HepG2 (cell line): ENCODE data around the gene FAM168A.

Experiments used
- BHLHE40 ChIP-seq: IDR thresholded peaks from 2 replicates; pipeline ENCODE4 v1.6.1; 2011; ENCODE audit warnings: low read length, improper control_type of control experiment
- CTCF ChIP-seq: sonication (generic); formaldehyde crosslinking; IDR thresholded peaks from 2 replicates; pipeline ENCODE4 v1.5.0; 2020; ENCODE audit warnings: mild to moderate bottlenecking, missing genetic modification reagents, moderate library complexity
- GZF1 ChIP-seq: sonication (generic); formaldehyde crosslinking; IDR thresholded peaks from 2 replicates; pipeline ENCODE4 v1.5.1; 2020; ENCODE audit warnings: mild to moderate bottlenecking, missing genetic modification reagents
- MAF1 ChIP-seq: sonication (generic); formaldehyde crosslinking; IDR thresholded peaks from 2 replicates; pipeline ENCODE4 v1.5.0; 2020; ENCODE audit warnings: missing genetic modification reagents, borderline replicate concordance
- PAF1 ChIP-seq: IDR thresholded peaks from 2 replicates; pipeline ENCODE4 v1.6.1; 2016; ENCODE audit warnings: missing genetic modification reagents, missing compliant biosample characterization
- SRSF4 ChIP-seq: fragments of 200-400 bp; formaldehyde crosslinking; IDR thresholded peaks from one replicate; pipeline ENCODE4 v1.6.1; 2018; ENCODE audit warnings: mild to moderate bottlenecking, low read depth, low read length, moderate library complexity; ENCODE audit not compliant: poor library complexity, severe bottlenecking
- TGIF2 ChIP-seq: IDR thresholded peaks from 2 replicates; pipeline ENCODE4 v1.6.1; 2016; ENCODE audit warnings: control low read depth, missing compliant biosample characterization
- ZNF652 ChIP-seq: IDR thresholded peaks from 2 replicates; pipeline ENCODE4 v1.6.1; 2016; ENCODE audit warnings: low read depth, borderline replicate concordance
- TF ChIP-seq, protein P1 (sequence below): IDR thresholded peaks from 2 replicates; pipeline ENCODE4 v1.6.1; 2016; ENCODE audit warnings: low read depth

GRCh38 chr11:73361953-73362776 is 235.7 kb downstream of the FAM168A start:
- TF ChIP-seq MAF1 (CRISPR knock-in tag) (no peak), CTCF (CRISPR knock-in tag) (no peak), TGIF2 (CRISPR knock-in tag) (no peak), BHLHE40 (no peak), SRSF4 (no peak), PAF1 (CRISPR knock-in tag) (no peak), ZNF652 (no peak), GZF1 (no peak)
- TF ChIP-seq, protein P1, sequence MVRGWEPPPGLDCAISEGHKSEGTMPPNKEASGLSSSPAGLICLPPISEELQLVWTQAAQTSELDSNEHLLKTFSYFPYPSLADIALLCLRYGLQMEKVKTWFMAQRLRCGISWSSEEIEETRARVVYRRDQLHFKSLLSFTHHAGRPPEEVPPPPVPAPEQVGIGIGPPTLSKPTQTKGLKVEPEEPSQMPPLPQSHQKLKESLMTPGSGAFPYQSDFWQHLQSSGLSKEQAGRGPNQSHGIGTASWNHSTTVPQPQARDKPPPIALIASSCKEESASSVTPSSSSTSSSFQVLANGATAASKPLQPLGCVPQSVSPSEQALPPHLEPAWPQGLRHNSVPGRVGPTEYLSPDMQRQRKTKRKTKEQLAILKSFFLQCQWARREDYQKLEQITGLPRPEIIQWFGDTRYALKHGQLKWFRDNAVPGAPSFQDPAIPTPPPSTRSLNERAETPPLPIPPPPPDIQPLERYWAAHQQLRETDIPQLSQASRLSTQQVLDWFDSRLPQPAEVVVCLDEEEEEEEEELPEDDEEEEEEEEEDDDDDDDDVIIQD (CRISPR knock-in tag): no peak
